Adrenal gland (tissue), 5 donors: ENCODE data around the gene MBD3L4.

Experiments used
- POLR2A ChIP-seq, 2 donors: fragments of 450-650 bp; IDR thresholded peaks; one replicate each; pipeline ENCODE4 v1.6.1; 2017; ENCODE audit warnings: antibody characterized with exemption in 2 of 2, mild to moderate bottlenecking in 2 of 2, moderate library complexity in 1 of 2
- TF ChIP-seq, protein P1 (sequence below), 6 experiments: fragments of 450-650 bp in 4 of 6; fragments of 200-600 bp in 2 of 6; sonication (generic) in 1 of 6; IDR thresholded peaks; 1 replicate in 5 of 6; 2 replicates in 1 of 6; pipeline versions ENCODE4 v1.5.1 to v1.8.0; 2016 to 2021; ENCODE audit warnings: antibody characterized with exemption in 6 of 6, mild to moderate bottlenecking in 2 of 6, moderate library complexity in 1 of 6
- donor health status: DM: no; HTN: no; CAD: no.

DNA sequence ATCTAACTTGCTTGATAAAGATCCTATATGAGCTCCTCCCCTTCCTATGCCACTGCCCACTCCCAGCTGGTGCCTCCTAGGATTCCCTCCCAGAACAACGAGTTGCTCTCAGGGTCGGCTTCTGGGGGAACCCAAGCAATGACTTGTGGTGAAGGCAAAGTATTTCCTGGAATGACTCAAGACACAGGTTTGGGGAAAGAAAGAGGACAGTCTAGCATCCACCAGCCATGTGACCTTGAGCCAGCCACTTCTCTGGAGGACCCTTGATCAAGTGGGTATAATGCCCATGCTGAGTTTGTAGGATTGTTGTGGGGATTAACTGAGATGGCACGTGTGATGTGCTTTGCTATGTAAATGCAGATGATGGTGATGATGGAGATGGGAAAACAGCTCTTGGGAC is 51.7 kb downstream of the MBD3L4 start:
- TF ChIP-seq POLR2A (IDR thresholded peaks at IDR 0.05) = no peak
- TF ChIP-seq, protein P1, sequence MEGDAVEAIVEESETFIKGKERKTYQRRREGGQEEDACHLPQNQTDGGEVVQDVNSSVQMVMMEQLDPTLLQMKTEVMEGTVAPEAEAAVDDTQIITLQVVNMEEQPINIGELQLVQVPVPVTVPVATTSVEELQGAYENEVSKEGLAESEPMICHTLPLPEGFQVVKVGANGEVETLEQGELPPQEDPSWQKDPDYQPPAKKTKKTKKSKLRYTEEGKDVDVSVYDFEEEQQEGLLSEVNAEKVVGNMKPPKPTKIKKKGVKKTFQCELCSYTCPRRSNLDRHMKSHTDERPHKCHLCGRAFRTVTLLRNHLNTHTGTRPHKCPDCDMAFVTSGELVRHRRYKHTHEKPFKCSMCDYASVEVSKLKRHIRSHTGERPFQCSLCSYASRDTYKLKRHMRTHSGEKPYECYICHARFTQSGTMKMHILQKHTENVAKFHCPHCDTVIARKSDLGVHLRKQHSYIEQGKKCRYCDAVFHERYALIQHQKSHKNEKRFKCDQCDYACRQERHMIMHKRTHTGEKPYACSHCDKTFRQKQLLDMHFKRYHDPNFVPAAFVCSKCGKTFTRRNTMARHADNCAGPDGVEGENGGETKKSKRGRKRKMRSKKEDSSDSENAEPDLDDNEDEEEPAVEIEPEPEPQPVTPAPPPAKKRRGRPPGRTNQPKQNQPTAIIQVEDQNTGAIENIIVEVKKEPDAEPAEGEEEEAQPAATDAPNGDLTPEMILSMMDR (IDR thresholded peaks at IDR 0.05) = no peak
